ENCODE results near the gene RAD21L1. TPM values are rescaled to one million over a fixed set of nuclear protein-coding genes. Genes with fewer than 3 reads are reported as not detected.

Gene RAD21L1
- total RNA-seq, 1 experiment from 2014 or later: not detected

GRCh38 chr20:1178623-1179022, 47.2 kb upstream of the RAD21L1 start:
- BruUV-seq (replicated peaks): no TSS peak
- TF ChIP-seq CTCF (IDR thresholded peaks at IDR 0.05; ENCODE audit: insufficient read depth in 1 of 2, low read depth in 1 of 2, low read length in 1 of 2, severe bottlenecking in 1 of 2, unreplicated experiment in 1 of 2): no peak
- CTCF ChIA-PET: no interaction called here
- no peak for DNase-seq
- Histone ChIP-seq H3K4me3 (ENCODE audit: low read depth, low read length) (no peak overlapping the region), H3K4me1 (no peaks in the 10 kb centered on the region), H3K36me3 (ENCODE audit: control insufficient read depth, insufficient read depth, low read length) (no peaks in the 10 kb centered on the region), H3K27me3 (replicated peaks; ENCODE audit: control insufficient read depth, insufficient read depth, low read length) (no peaks in the 10 kb centered on the region), H3K9me3 (no peaks in the 10 kb centered on the region)
- intact Hi-C loops (cut with micrococcal nuclease; ENCODE audit: unreplicated experiment): no loop called here
- POLR2A ChIA-PET: no interaction called here
- no peaks in the 10 kb centered on the region for H3K4me1 Mint-ChIP-seq (ENCODE audit: low read depth, unreplicated experiment)
- H3K36me3 Mint-ChIP-seq (ENCODE audit: insufficient read depth, unreplicated experiment): peaks cover 7% of the 10 kb centered on the region
- H3K4me3 Mint-ChIP-seq (ENCODE audit: unreplicated experiment): no peak overlapping the region
- no peak overlapping the region for H3K27ac Mint-ChIP-seq (ENCODE audit: unreplicated experiment)
- no peaks in the 10 kb centered on the region for H3K27me3 Mint-ChIP-seq (ENCODE audit: insufficient read depth, unreplicated experiment)
- no peaks in the 10 kb centered on the region for H3K9me3 Mint-ChIP-seq (ENCODE audit: unreplicated experiment)

DNA sequence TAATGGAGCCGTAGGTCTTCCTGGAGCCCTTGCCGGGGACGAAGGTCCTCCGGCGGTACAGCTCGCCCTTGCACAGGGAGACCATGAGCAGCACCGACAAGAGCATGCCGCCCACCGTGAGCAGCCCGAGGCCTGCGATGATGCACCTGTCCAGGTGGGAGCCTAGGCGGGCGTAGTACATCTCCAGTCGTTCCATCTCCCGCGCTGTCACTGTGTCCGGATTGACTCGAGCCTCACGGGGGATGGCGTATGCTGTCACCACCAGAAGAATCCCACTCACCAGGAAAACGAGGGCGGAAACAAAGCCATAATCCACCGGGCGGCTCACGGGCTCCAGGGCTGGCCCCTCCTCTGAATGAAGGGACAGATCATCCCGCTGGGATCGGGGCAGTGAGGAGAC, 44.9 kb upstream of the RAD21L1 start:
- Histone ChIP-seq H3K9me3 (no peaks in the 10 kb centered on the region), H3K36me3 (ENCODE audit: control insufficient read depth, insufficient read depth, low read length) (no peaks in the 10 kb centered on the region), H3K27me3 (replicated peaks; ENCODE audit: control insufficient read depth, insufficient read depth, low read length) (no peaks in the 10 kb centered on the region), H3K4me1 (peaks cover 2% of the 10 kb centered on the region), H3K4me3 (ENCODE audit: low read depth, low read length) (no peak overlapping the region)
- Mint-ChIP-seq H3K9me3 (ENCODE audit: unreplicated experiment) (no peaks in the 10 kb centered on the region), H3K36me3 (ENCODE audit: insufficient read depth, unreplicated experiment) (peaks cover 10% of the 10 kb centered on the region), H3K27me3 (ENCODE audit: insufficient read depth, unreplicated experiment) (no peaks in the 10 kb centered on the region), H3K4me3 (ENCODE audit: unreplicated experiment) (no peak overlapping the region), H3K4me1 (ENCODE audit: low read depth, unreplicated experiment) (no peaks in the 10 kb centered on the region), H3K27ac (ENCODE audit: unreplicated experiment) (no peak overlapping the region)
- intact Hi-C loops (cut with micrococcal nuclease; ENCODE audit: unreplicated experiment): loop anchor here (10.0 kb wide), 1 partner anchor 366 kb away; no protein-coding TSS in a partner anchor
- ChIA-PET POLR2A (no interaction called here), CTCF (no interaction called here)
- no peak for DNase-seq
- TF ChIP-seq CTCF (IDR thresholded peaks at IDR 0.05; ENCODE audit: insufficient read depth in 1 of 2, low read depth in 1 of 2, low read length in 1 of 2, severe bottlenecking in 1 of 2, unreplicated experiment in 1 of 2): no peak
- BruUV-seq (replicated peaks): no TSS peak

DNA sequence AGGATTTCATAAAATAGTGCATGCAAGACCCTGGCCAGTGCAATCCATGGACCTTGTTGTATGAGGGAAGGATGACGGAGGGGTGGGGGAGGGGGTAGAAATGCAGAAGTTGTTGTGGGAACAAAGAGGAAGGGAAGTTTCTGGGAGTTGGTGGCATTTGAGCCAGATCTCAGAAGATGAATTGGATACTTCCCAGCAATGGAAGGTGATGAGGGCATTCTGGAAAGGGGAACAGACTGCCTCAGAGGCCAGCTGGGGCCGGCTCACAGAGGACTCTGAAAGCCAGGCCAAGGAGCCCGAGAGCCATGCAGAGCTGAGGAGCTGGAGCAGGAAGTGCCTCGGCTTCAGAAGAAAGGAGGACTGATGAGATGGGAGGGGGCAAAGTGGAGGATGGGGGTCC, 43.7 kb upstream of the RAD21L1 start:
- TF ChIP-seq CTCF (IDR thresholded peaks at IDR 0.05; ENCODE audit: insufficient read depth in 1 of 2, low read depth in 1 of 2, low read length in 1 of 2, severe bottlenecking in 1 of 2, unreplicated experiment in 1 of 2): no peak
- intact Hi-C loops (cut with micrococcal nuclease; ENCODE audit: unreplicated experiment): loop anchor here (10.0 kb wide), 1 partner anchor 367 kb away; no protein-coding TSS in a partner anchor
- Mint-ChIP-seq H3K9me3 (ENCODE audit: unreplicated experiment) (no peaks in the 10 kb centered on the region), H3K36me3 (ENCODE audit: insufficient read depth, unreplicated experiment) (peaks cover 10% of the 10 kb centered on the region), H3K4me3 (ENCODE audit: unreplicated experiment) (no peak overlapping the region), H3K27me3 (ENCODE audit: insufficient read depth, unreplicated experiment) (no peaks in the 10 kb centered on the region), H3K4me1 (ENCODE audit: low read depth, unreplicated experiment) (no peaks in the 10 kb centered on the region), H3K27ac (ENCODE audit: unreplicated experiment) (no peak overlapping the region)
- no peak for DNase-seq
- Histone ChIP-seq H3K27me3 (replicated peaks; ENCODE audit: control insufficient read depth, insufficient read depth, low read length) (no peaks in the 10 kb centered on the region), H3K36me3 (ENCODE audit: control insufficient read depth, insufficient read depth, low read length) (no peaks in the 10 kb centered on the region), H3K4me1 (peaks cover 13% of the 10 kb centered on the region), H3K9me3 (no peaks in the 10 kb centered on the region), H3K4me3 (ENCODE audit: low read depth, low read length) (no peak overlapping the region)
- no TSS peak for BruUV-seq (replicated peaks)
- POLR2A ChIA-PET: no interaction called here
- CTCF ChIA-PET: no interaction called here

All from Caco-2 (cell line).